Neural cell (in vitro differentiated cells): ENCODE results near the gene MAPK7. TPM values are rescaled to one million over a fixed set of nuclear protein-coding genes. Genes with fewer than 3 reads are reported as not detected.
A peak's percentile ranks its signal among the peaks of the same experiment; 100 is the strongest.

ENCODE experiments used
- H2AFZ ChIP-seq: fragments of 200-600, 300-800 bp; sonication (generic), shearing (Covaris generic); 2 replicates; pipeline ENCODE4 v1.6.0; 2014; ENCODE audit warnings: low read depth, mild to moderate bottlenecking, antibody characterized with exemption, low read length, moderate library complexity
- H3F3A ChIP-seq: fragments of 200-600 bp; shearing (Covaris generic); 2 replicates; pipeline ENCODE4 v1.6.1; 2016; ENCODE audit warnings: mild to moderate bottlenecking, moderate library complexity, mixed read lengths, antibody characterized with exemption, low read length; ENCODE audit not compliant: insufficient read depth, poor library complexity, severe bottlenecking
- H3K27ac ChIP-seq: fragments of 200-600, 300-800 bp; sonication (generic), shearing (Covaris generic); 2 replicates; pipeline ENCODE4 v1.5.1; 2014; ENCODE audit warnings: mild to moderate bottlenecking, low read length, moderate library complexity
- H3K27me3 ChIP-seq: fragments of 300-800, 200-600 bp; sonication (generic), shearing (Covaris generic); 2 replicates; pipeline ENCODE4 v1.6.0; 2014; ENCODE audit warnings: mild to moderate bottlenecking, low read depth, low read length, moderate library complexity; ENCODE audit not compliant: insufficient read depth
- H3K36me3 ChIP-seq: fragments of 300-800, 200-600 bp; sonication (generic), shearing (Covaris generic); 2 replicates; pipeline ENCODE4 v1.5.1; 2014; ENCODE audit warnings: mild to moderate bottlenecking, antibody characterized with exemption, low read length, moderate library complexity; ENCODE audit not compliant: insufficient read depth
- H3K4me2 ChIP-seq: fragments of 300-800, 200-600 bp; sonication (generic), shearing (Covaris generic); 2 replicates; pipeline ENCODE4 v1.6.0; 2014; ENCODE audit warnings: mild to moderate bottlenecking, low read length
- H3K4me3 ChIP-seq: fragments of 300-800, 200-600 bp; sonication (generic), shearing (Covaris generic); 2 replicates; pipeline ENCODE4 v1.5.1; 2014; ENCODE audit warnings: mild to moderate bottlenecking, low read length, moderate library complexity
- H3K79me2 ChIP-seq: fragments of 200-600 bp; shearing (Covaris generic); replicated peaks from 2 replicates; pipeline ENCODE4 v1.6.0; 2014; ENCODE audit warnings: mild to moderate bottlenecking, low read length, moderate library complexity; ENCODE audit not compliant: insufficient read depth
- H3K9ac ChIP-seq: fragments of 300-800, 200-600 bp; sonication (generic), shearing (Covaris generic); 2 replicates; pipeline ENCODE4 v1.6.1; 2016; ENCODE audit warnings: mild to moderate bottlenecking, low read length, mixed read lengths
- H3K9me2 ChIP-seq: fragments of 200-600 bp; shearing (Covaris generic); 2 replicates; pipeline ENCODE4 v1.6.1; 2016; ENCODE audit warnings: mild to moderate bottlenecking, low read length, mixed read lengths; ENCODE audit not compliant: insufficient read depth
- H3K9me3 ChIP-seq: fragments of 200-600, 300-800 bp; sonication (generic), shearing (Covaris generic); 2 replicates; pipeline ENCODE4 v1.6.1; 2016; ENCODE audit warnings: mild to moderate bottlenecking, mixed run types, low read length, moderate library complexity, mixed read lengths
- H4K20me1 ChIP-seq: fragments of 200-600 bp; shearing (Covaris generic); 2 replicates; pipeline ENCODE4 v1.6.1; 2016; ENCODE audit warnings: mild to moderate bottlenecking, mixed run types; ENCODE audit not compliant: insufficient read depth
- CTCF ChIP-seq: fragments of 450-650 bp; IDR thresholded peaks from 2 replicates; pipeline ENCODE4 v1.5.1; 2014; ENCODE audit warnings: antibody characterized with exemption, mild to moderate bottlenecking, moderate library complexity; ENCODE audit not compliant: poor library complexity, severe bottlenecking
- EP300 ChIP-seq: fragments of 450-650 bp; conservative IDR thresholded peaks from 2 replicates; pipeline ENCODE4 v1.6.1; 2014; ENCODE audit warnings: antibody characterized with exemption, mild to moderate bottlenecking, moderate library complexity; ENCODE audit not compliant: poor library complexity, severe bottlenecking
- EZH2 ChIP-seq: fragments of 200-600, 300-800 bp; shearing (Covaris generic), sonication (generic); IDR thresholded peaks from 2 replicates; pipeline ENCODE4 v1.6.1; 2014; ENCODE audit warnings: antibody characterized with exemption, low read length, borderline replicate concordance, mild to moderate bottlenecking; ENCODE audit not compliant: insufficient read depth, poor library complexity, severe bottlenecking
- MXI1 ChIP-seq: fragments of 450-650 bp; conservative IDR thresholded peaks from 2 replicates; pipeline ENCODE4 v1.6.1; 2014; ENCODE audit warnings: antibody characterized with exemption, mild to moderate bottlenecking; ENCODE audit not compliant: poor library complexity, severe bottlenecking
- POLR2AphosphoS5 ChIP-seq: IDR thresholded peaks from 2 replicates; pipeline ENCODE4 v1.6.1; 2012
- RAD21 ChIP-seq: fragments of 450-650 bp; conservative IDR thresholded peaks from 2 replicates; pipeline ENCODE4 v1.6.1; 2014; ENCODE audit warnings: antibody characterized with exemption, mild to moderate bottlenecking, moderate library complexity
- REST ChIP-seq: IDR thresholded peaks from 2 replicates; pipeline ENCODE4 v1.6.1; 2012; ENCODE audit warnings: borderline replicate concordance
- SMC3 ChIP-seq: fragments of 450-650 bp; conservative IDR thresholded peaks from 2 replicates; pipeline ENCODE4 v1.6.1; 2014; ENCODE audit warnings: antibody characterized with exemption, mild to moderate bottlenecking, moderate library complexity; ENCODE audit not compliant: poor library complexity
- TAF1 ChIP-seq: IDR thresholded peaks from 2 replicates; pipeline ENCODE4 v1.6.1; 2012; ENCODE audit warnings: low read depth
- polyA plus RNA-seq: library from polyadenylated mRNA; depleted of rRNA; stranded (reverse); fragments of >200 nt; gene quantifications from 2 replicates; pipeline ENCODE4 v1.2.3, GENCODE V29; 2014

Gene MAPK7
- polyA plus RNA-seq, 1 donor from 2014 or later = 18.8 TPM

GRCh38 chr17:19411631-19412030 lies 33.3 kb downstream of the MAPK7 start:
- H3K9me3 ChIP-seq = no peaks in the 10 kb centered on the region
- H3K27me3 ChIP-seq = no peaks in the 10 kb centered on the region
- no peaks in the 10 kb centered on the region for H3F3A ChIP-seq
- H3K79me2 ChIP-seq = no peaks in the 10 kb centered on the region
- TF ChIP-seq POLR2AphosphoS5 (no peak), REST (no peak), TAF1 (no peak), RAD21 (no peak), MXI1 (no peak), SMC3 (no peak), EP300 (no peak), CTCF (no peak), EZH2 (no peak)
- peak overlapping the region; percentile 74 for H2AFZ ChIP-seq
- peak overlapping the region; percentile 59 for H3K4me3 ChIP-seq
- H3K27ac ChIP-seq = peak overlapping the region; percentile 74
- H3K36me3 ChIP-seq = no peaks in the 10 kb centered on the region
- H4K20me1 ChIP-seq = no peaks in the 10 kb centered on the region
- H3K4me2 ChIP-seq = no peak overlapping the region
- H3K9me2 ChIP-seq = no peaks in the 10 kb centered on the region
- H3K9ac ChIP-seq = peak overlapping the region; percentile 70

GRCh38 chr17:19412510-19412909 lies 34.2 kb downstream of the MAPK7 start:
- no peaks in the 10 kb centered on the region for H3K79me2 ChIP-seq
- no peaks in the 10 kb centered on the region for H3K9me2 ChIP-seq
- H3K4me2 ChIP-seq = no peak overlapping the region
- H3K27me3 ChIP-seq = no peaks in the 10 kb centered on the region
- no peaks in the 10 kb centered on the region for H3K9me3 ChIP-seq
- no peak for TF ChIP-seq RAD21
- TF ChIP-seq TAF1 = no peak
- no peak for TF ChIP-seq POLR2AphosphoS5
- no peak for TF ChIP-seq CTCF
- no peak for TF ChIP-seq MXI1
- TF ChIP-seq SMC3 = no peak
- no peak for TF ChIP-seq EP300
- no peak for TF ChIP-seq REST
- TF ChIP-seq EZH2 = no peak
- no peak overlapping the region for H3K4me3 ChIP-seq
- no peaks in the 10 kb centered on the region for H4K20me1 ChIP-seq
- no peaks in the 10 kb centered on the region for H3K36me3 ChIP-seq
- no peak overlapping the region for H3K27ac ChIP-seq
- no peak overlapping the region for H2AFZ ChIP-seq
- H3F3A ChIP-seq = no peaks in the 10 kb centered on the region
- H3K9ac ChIP-seq = no peak overlapping the region
